Stimulated activated CD8-positive, alpha-beta memory T cell treated with anti-CD3 and anti-CD28 coated beads, Interleukin-4, amount 100 ng/mL, for 24 hours (primary cell): ENCODE data around the gene PDE9A.

Experiments
- DNase-seq: peaks from one replicate; pipeline ENCODE4 v3.0.0-alpha.2; 2020; ENCODE audit warnings: low read depth

Gene PDE9A

GRCh38 chr21:42757422-42757821 lies 104.0 kb downstream of the PDE9A start:
- no peak for DNase-seq

- no peak for DNase-seq
These were observed 104.6 kb downstream of the PDE9A start for GRCh38 chr21:42757826-42758655.

GRCh38 chr21:42758721-42759593 lies 105.5 kb downstream of the PDE9A start:
- DNase-seq, result no peak

- DNase-seq, result no peak
These were observed 106.1 kb downstream of the PDE9A start for GRCh38 chr21:42759594-42759927.

- no peak for DNase-seq
These were observed 107.0 kb downstream of the PDE9A start for GRCh38 chr21:42760361-42760950.

GRCh38 chr21:42760951-42761751 lies 107.7 kb downstream of the PDE9A start:
- DNase-seq, result no peak

- DNase-seq, result no peak
These were observed 108.4 kb downstream of the PDE9A start for GRCh38 chr21:42761776-42762335.

- no peak for DNase-seq
These were observed 110.4 kb downstream of the PDE9A start for GRCh38 chr21:42763581-42764442.

- no peak for DNase-seq
These were observed 111.0 kb downstream of the PDE9A start for GRCh38 chr21:42764443-42764760.

- DNase-seq, result no peak
These were observed 111.5 kb downstream of the PDE9A start for GRCh38 chr21:42764883-42765282.

- DNase-seq, result no peak
These were observed 112.2 kb downstream of the PDE9A start for GRCh38 chr21:42765656-42766055.

GRCh38 chr21:42766739-42767560 lies 113.5 kb downstream of the PDE9A start:
- no peak for DNase-seq

- no peak for DNase-seq
These were observed 114.1 kb downstream of the PDE9A start for GRCh38 chr21:42767561-42767835.

GRCh38 chr21:42768324-42769121 lies 115.1 kb downstream of the PDE9A start:
- DNase-seq, result no peak

- DNase-seq, result no peak
These were observed 115.9 kb downstream of the PDE9A start for GRCh38 chr21:42769183-42769819.

- DNase-seq, result no peak
These were observed 116.6 kb downstream of the PDE9A start for GRCh38 chr21:42769820-42770716.

- no peak for DNase-seq
These were observed 117.5 kb downstream of the PDE9A start for GRCh38 chr21:42770717-42771502.
